PC-9 (cell line): ENCODE data around the gene N4BP3. TPM values are rescaled to one million over a fixed set of nuclear protein-coding genes. Genes with fewer than 3 reads are reported as not detected.

Experiments used
- BruUV-seq: library from RNA; stranded (reverse); fragments of 400-500 nt; replicated peaks from 2 replicates; lab custom pipeline; 2021; lab: Mats Ljungman, UMichigan
- CTCF ChIA-PET: fragments of 300-600 bp; sonication (Branson Sonifier 250); formaldehyde crosslinking; loops from one replicate; lab custom pipeline; 2022; ENCODE audit warnings: antibody characterized with exemption; lab: Charles Lee
- POLR2A ChIA-PET: fragments of 300-600 bp; sonication (Branson Sonifier 250); formaldehyde crosslinking; loops from one replicate; lab custom pipeline; 2022; ENCODE audit warnings: antibody characterized with exemption; ENCODE audit not compliant: unreplicated experiment; lab: Charles Lee
- DNase-seq, 2 experiments: peaks; one replicate each; pipeline versions ENCODE4 v3.0.0 to v3.0.0-alpha.2; 2015 to 2022; ENCODE audit warnings: mixed read lengths in 1 of 2
- H2AFZ ChIP-seq: fragments of 200-600 bp; sonication (generic); 2 replicates; pipeline ENCODE4 v1.8.1; 2017; ENCODE audit warnings: antibody characterized with exemption
- H3F3A ChIP-seq: fragments of 200-600 bp; sonication (generic); 2 replicates; pipeline ENCODE4 v1.8.1; 2017; ENCODE audit warnings: antibody characterized with exemption, mild to moderate bottlenecking, low read depth; ENCODE audit not compliant: insufficient read depth
- H3K27ac ChIP-seq: fragments of 200-600 bp; sonication (generic); 2 replicates; pipeline ENCODE4 v1.6.1; 2016; ENCODE audit warnings: mixed run types
- H3K27me3 ChIP-seq: fragments of 200-600 bp; sonication (generic); 2 replicates; pipeline ENCODE4 v1.6.1; 2016; ENCODE audit warnings: low read depth, mixed run types; ENCODE audit not compliant: insufficient read depth
- H3K36me3 ChIP-seq: fragments of 200-600 bp; sonication (generic); 2 replicates; pipeline ENCODE4 v1.6.1; 2016; ENCODE audit warnings: low read depth, mixed run types
- H3K4me1 ChIP-seq: fragments of 200-600 bp; sonication (generic); replicated peaks from 2 replicates; pipeline ENCODE4 v1.6.1; 2016; ENCODE audit warnings: mixed run types; ENCODE audit not compliant: insufficient read depth
- H3K4me2 ChIP-seq: fragments of 200-600 bp; sonication (generic); 2 replicates; pipeline ENCODE4 v1.6.1; 2017; ENCODE audit warnings: mixed run types
- H3K4me3 ChIP-seq: fragments of 200-600 bp; sonication (generic); 2 replicates; pipeline ENCODE4 v1.6.1; 2016; ENCODE audit warnings: mixed run types
- H3K79me2 ChIP-seq: fragments of 200-600 bp; sonication (generic); 2 replicates; pipeline ENCODE4 v1.6.1; 2017; ENCODE audit warnings: low read depth, mixed run types
- H3K9me2 ChIP-seq: fragments of 200-600 bp; sonication (generic); 2 replicates; pipeline ENCODE4 v1.8.1; 2017; ENCODE audit warnings: mild to moderate bottlenecking; ENCODE audit not compliant: insufficient read depth
- H3K9me3 ChIP-seq: fragments of 200-600 bp; sonication (generic); 2 replicates; pipeline ENCODE4 v1.8.1; 2016; ENCODE audit warnings: low read depth; ENCODE audit not compliant: insufficient read depth
- H4K20me1 ChIP-seq: fragments of 200-600 bp; sonication (generic); 2 replicates; pipeline ENCODE4 v1.8.1; 2017; ENCODE audit not compliant: insufficient read depth
- EZH2 ChIP-seq: fragments of 200-600 bp; sonication (generic); IDR thresholded peaks from 2 replicates; pipeline ENCODE4 v1.8.0; 2017; ENCODE audit warnings: antibody characterized with exemption, low read depth
- intact Hi-C: fragments of 100-400 bp; cut with micrococcal nuclease; formaldehyde crosslinking; loops from one replicate; pipeline ENCODE4 v1.10.0; 2022; ENCODE audit not compliant: unreplicated experiment
- total RNA-seq: library from RNA; stranded (reverse); gene quantifications from 2 replicates; pipeline ENCODE4 v1.2.3, GENCODE V29; 2021
- TF ChIP-seq, protein P1 (sequence below): fragments of 200-600 bp; sonication (generic); conservative IDR thresholded peaks from 2 replicates; pipeline ENCODE4 v1.6.1; 2017; ENCODE audit warnings: mixed run types, antibody characterized with exemption, mild to moderate bottlenecking, moderate library complexity

Gene N4BP3
- total RNA-seq, 1 experiment from 2014 or later: 0.81 TPM

DNA sequence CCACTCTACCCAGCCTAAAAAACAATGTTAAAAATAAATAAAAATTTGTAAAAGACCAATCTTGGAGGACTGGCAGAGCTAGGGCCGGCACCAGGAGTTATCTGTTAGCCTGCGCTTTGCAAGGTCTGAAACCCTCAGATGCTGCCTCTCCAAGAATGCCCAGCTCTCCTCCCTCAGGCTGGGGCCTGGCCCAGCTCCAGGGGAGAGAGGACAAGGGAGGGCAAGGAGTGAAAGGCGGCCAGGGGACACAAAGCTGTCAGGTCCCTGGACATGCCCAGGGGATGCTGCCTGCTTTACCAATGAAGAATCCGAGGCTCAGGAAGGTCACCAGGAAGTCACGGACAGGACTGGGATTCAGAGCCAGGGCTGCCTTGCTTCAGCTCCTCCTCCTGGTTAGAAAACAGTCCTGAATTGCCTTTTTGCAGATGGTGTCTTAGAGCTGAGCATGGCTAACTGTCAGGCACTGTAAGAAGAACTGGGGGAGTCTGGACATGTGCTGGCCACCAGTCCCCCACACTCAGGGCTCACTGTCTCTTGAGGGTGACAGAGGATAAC, 5.5 kb upstream of the N4BP3 start:
- ChIA-PET CTCF (no interaction called here), POLR2A (no interaction called here)
- Histone ChIP-seq H3K9me2 (no peaks in the 10 kb centered on the region), H3K9me3 (no peaks in the 10 kb centered on the region), H3K4me1 (peaks cover 84% of the 10 kb centered on the region), H3K27me3 (no peaks in the 10 kb centered on the region), H3K27ac (peak overlapping the region; percentile 75), H2AFZ (0 out of 2 replicates have a peak overlapping the region, but pooled peaks have one; percentile 20), H4K20me1 (no peaks in the 10 kb centered on the region), H3F3A (peaks cover 55% of the 10 kb centered on the region), H3K79me2 (no peaks in the 10 kb centered on the region), H3K4me2 (peak overlapping the region; percentile 73), H3K4me3 (no peak overlapping the region; the same call in 1 of the 2 replicates), H3K36me3 (no peaks in the 10 kb centered on the region)
- DNase-seq: no peak
- TF ChIP-seq, protein P1, sequence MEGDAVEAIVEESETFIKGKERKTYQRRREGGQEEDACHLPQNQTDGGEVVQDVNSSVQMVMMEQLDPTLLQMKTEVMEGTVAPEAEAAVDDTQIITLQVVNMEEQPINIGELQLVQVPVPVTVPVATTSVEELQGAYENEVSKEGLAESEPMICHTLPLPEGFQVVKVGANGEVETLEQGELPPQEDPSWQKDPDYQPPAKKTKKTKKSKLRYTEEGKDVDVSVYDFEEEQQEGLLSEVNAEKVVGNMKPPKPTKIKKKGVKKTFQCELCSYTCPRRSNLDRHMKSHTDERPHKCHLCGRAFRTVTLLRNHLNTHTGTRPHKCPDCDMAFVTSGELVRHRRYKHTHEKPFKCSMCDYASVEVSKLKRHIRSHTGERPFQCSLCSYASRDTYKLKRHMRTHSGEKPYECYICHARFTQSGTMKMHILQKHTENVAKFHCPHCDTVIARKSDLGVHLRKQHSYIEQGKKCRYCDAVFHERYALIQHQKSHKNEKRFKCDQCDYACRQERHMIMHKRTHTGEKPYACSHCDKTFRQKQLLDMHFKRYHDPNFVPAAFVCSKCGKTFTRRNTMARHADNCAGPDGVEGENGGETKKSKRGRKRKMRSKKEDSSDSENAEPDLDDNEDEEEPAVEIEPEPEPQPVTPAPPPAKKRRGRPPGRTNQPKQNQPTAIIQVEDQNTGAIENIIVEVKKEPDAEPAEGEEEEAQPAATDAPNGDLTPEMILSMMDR: no peak
- no peak for TF ChIP-seq EZH2
- intact Hi-C loops: loop anchor here (2.0 kb wide), 1 partner anchor 17 kb away; no protein-coding TSS in a partner anchor
- BruUV-seq: no TSS peak

DNA sequence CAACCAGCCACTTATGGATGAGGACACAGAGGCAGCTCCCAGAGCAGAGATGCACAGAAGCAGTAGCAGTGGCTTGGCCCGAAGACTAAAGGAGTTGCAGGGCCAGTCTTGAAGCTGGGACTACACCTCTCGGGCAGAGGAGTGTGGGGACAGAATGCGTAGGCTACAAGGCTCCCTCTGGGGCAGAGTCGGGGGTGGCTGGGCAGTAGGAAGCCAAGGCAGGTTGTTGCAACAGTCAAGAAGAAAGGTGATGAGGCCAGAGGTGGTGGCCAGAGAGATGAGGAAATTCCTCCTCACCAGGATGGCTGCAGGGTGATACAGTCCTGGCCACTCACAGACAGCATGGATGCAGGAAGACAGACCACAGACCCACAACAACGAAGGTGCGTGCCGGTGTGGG, 4.9 kb upstream of the N4BP3 start:
- H3K36me3 ChIP-seq: no peaks in the 10 kb centered on the region
- peaks cover 84% of the 10 kb centered on the region for H3K4me1 ChIP-seq
- no peaks in the 10 kb centered on the region for H3K27me3 ChIP-seq
- intact Hi-C loops: loop anchor here (2.0 kb wide), 1 partner anchor 16 kb away; no protein-coding TSS in a partner anchor
- ChIA-PET CTCF (no interaction called here), POLR2A (no interaction called here)
- H3K79me2 ChIP-seq: no peaks in the 10 kb centered on the region
- no peaks in the 10 kb centered on the region for H3K9me2 ChIP-seq
- no peaks in the 10 kb centered on the region for H4K20me1 ChIP-seq
- DNase-seq: peak in 1 of 2 experiments; percentile 76
- 0 out of 2 replicates have a peak overlapping the region, but pooled peaks have one; percentile 20 for H2AFZ ChIP-seq
- peak overlapping the region; percentile 73 for H3K4me2 ChIP-seq
- TF ChIP-seq, protein P1: no peak
- no peak for TF ChIP-seq EZH2
- H3F3A ChIP-seq: peaks cover 58% of the 10 kb centered on the region
- H3K27ac ChIP-seq: peak overlapping the region; percentile 75
- H3K4me3 ChIP-seq: no peak overlapping the region; the same call in 1 of the 2 replicates
- BruUV-seq: no TSS peak
- H3K9me3 ChIP-seq: no peaks in the 10 kb centered on the region

DNA sequence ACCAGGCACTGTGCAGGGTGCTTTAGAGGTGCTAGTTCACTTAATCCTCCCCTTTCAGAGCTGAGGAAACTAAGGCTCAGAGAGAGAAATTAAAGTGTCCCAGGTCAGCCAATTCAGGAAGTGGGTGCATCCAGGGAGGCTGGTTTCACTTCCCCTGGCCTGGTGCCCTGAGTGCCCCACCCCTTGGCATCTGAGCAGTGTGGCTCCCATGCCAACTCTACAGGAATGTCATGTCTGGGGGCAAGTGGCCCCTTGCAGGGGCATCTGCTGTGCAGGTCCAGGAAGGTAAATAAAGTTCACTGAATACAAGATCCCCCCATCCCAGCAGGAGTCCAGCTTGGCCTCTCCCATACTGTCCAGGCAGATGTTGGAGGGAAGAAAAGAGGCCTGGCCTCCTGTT, 4.4 kb upstream of the N4BP3 start:
- Histone ChIP-seq H3K36me3 (no peaks in the 10 kb centered on the region), H3K79me2 (no peaks in the 10 kb centered on the region; the same call in 1 of the 2 replicates), H3K27me3 (no peaks in the 10 kb centered on the region), H3K9me2 (no peaks in the 10 kb centered on the region), H3K4me3 (no peak overlapping the region; the same call in 1 of the 2 replicates), H3K27ac (peak overlapping the region; percentile 75), H2AFZ (no peak overlapping the region), H3K4me1 (peaks cover 79% of the 10 kb centered on the region), H4K20me1 (no peaks in the 10 kb centered on the region), H3K9me3 (no peaks in the 10 kb centered on the region), H3F3A (peaks cover 55% of the 10 kb centered on the region), H3K4me2 (peak overlapping the region; percentile 73)
- DNase-seq: peak; percentile 54
- TF ChIP-seq, protein P1: no peak
- no peak for TF ChIP-seq EZH2
- ChIA-PET POLR2A (no interaction called here), CTCF (interaction anchor here (0.5 kb wide), 1 partner anchor 738 kb away, joined by 9 read pairs; no protein-coding TSS in a partner anchor)
- BruUV-seq: no TSS peak
- intact Hi-C loops: loop anchor here (2.0 kb wide), 1 partner anchor 16 kb away; no protein-coding TSS in a partner anchor
